ENCODE results near the gene RBFA. TPM values are rescaled to one million over a fixed set of nuclear protein-coding genes. Genes with fewer than 3 reads are reported as not detected.

The RBFA gene
- total RNA-seq, 1 experiment from 2014 or later, result 45.3 TPM

- ChIA-PET CTCF (interaction anchor here (0.7 to 1.5 kb wide), 4 partner anchors 9 to 55 kb away, joined by 3 to 4 read pairs (median 3); no protein-coding TSS in a partner anchor), POLR2A (interaction anchor here (1.0 to 2.8 kb wide), 4 partner anchors 23 to 75 kb away, joined by 4 to 16 read pairs (median 4); partner anchors contain the start of genes ADNP2 and TXNL4A), RAD21 (ENCODE audit: low non-redundant PET in 1 of 2, low total read pairs in 2 of 2, uncharacterized antibody in 2 of 2, unreplicated experiment in 2 of 2) (interaction anchor here in 1 of 2 experiments (0.7 kb wide), 1 partner anchor 44 kb away, joined by 3 read pairs; no protein-coding TSS in a partner anchor)
- no peak overlapping the region for H2AFZ ChIP-seq (ENCODE audit: low read depth, low read length, poor library complexity, severe bottlenecking)
- BruUV-seq (replicated peaks), result no TSS peak
- no peaks in the 10 kb centered on the region for H3K9me2 ChIP-seq (ENCODE audit: insufficient read depth)
- peak overlapping the region; percentile 61; the same call in 1 of the 2 replicates for H3K27ac ChIP-seq (ENCODE audit: low read depth, low read length)
- DNase-seq (ENCODE audit: low read depth, low spot score) (no peak), ATAC-seq (peak; percentile 75)
- peaks cover 8 to 17% of the 10 kb centered on the region in 2 experiments; a peak in 3 of 4 replicates for H3K4me1 ChIP-seq (ENCODE audit: control insufficient read depth in 1 of 2, insufficient read depth in 2 of 2, low read length in 2 of 2)
- H3K4me3 ChIP-seq (replicated peaks in 1 of 2; ENCODE audit: low read depth in 1 of 2, low read length in 2 of 2), result peak overlapping the region; percentile 49 to 55
- H4K20me1 ChIP-seq (ENCODE audit: insufficient read depth), result no peaks in the 10 kb centered on the region
- H3K9ac ChIP-seq (ENCODE audit: low read length), result peak overlapping the region; percentile 60
- intact Hi-C loops (cut with micrococcal nuclease), result loop anchor here (1.0 to 2.0 kb wide), 3 partner anchors 44 to 355 kb away; partner anchors contain the start of genes ADNP2 and CTDP1
- H3K79me2 ChIP-seq (ENCODE audit: insufficient read depth, low read length), result peaks cover 35% of the 10 kb centered on the region
- peaks cover 5 to 18% of the 10 kb centered on the region in 2 experiments; a peak in 2 of 4 replicates for H3K36me3 ChIP-seq (ENCODE audit: control insufficient read depth in 1 of 2, insufficient read depth in 2 of 2, low read length in 2 of 2)
- H3K9me3 ChIP-seq (ENCODE audit: control insufficient read depth in 1 of 2, insufficient read depth in 1 of 2, low read depth in 1 of 2, low read length in 2 of 2), result no peaks in the 10 kb centered on the region
- TF ChIP-seq REST (IDR thresholded peaks at IDR 0.05; ENCODE audit: low read depth) (no peak), SIN3A (IDR thresholded peaks at IDR 0.05; ENCODE audit: low read depth) (no peak; the same call in 1 of the 2 replicates), SP1 (IDR thresholded peaks at IDR 0.05; ENCODE audit: low read depth) (no peak), ZBTB33 (IDR thresholded peaks at IDR 0.05; ENCODE audit: extremely low read depth, insufficient replicate concordance, low read length) (no peak), SRF (IDR thresholded peaks at IDR 0.05; ENCODE audit: low read depth) (no peak), POLR2AphosphoS5 (IDR thresholded peaks at IDR 0.05; ENCODE audit: low read depth, low read length) (no peak; the same call in 1 of the 2 replicates), RAD21 (IDR thresholded peaks at IDR 0.05; ENCODE audit: low read depth) (no peak), CEBPB (IDR thresholded peaks at IDR 0.05; ENCODE audit: low read depth) (no peak), ZNF274 (IDR thresholded peaks at IDR 0.05; ENCODE audit: low read depth, low read length) (no peak), ELF1 (IDR thresholded peaks at IDR 0.05; ENCODE audit: borderline replicate concordance, low read depth) (no peak), CBX3 (IDR thresholded peaks at IDR 0.05; ENCODE audit: low read depth) (no peak), EGR1 (IDR thresholded peaks at IDR 0.05; ENCODE audit: low read depth) (no peak; the same call in 1 of the 2 replicates), YY1 (IDR thresholded peaks at IDR 0.05; ENCODE audit: extremely low read depth, insufficient replicate concordance, low read depth, low read length) (no peak), POLR2A (IDR thresholded peaks at IDR 0.05; ENCODE audit: borderline replicate concordance, extremely low read depth, insufficient read depth, insufficient read length) (no peak), ATF3 (IDR thresholded peaks at IDR 0.05) (no peak), ZFX (IDR thresholded peaks at IDR 0.05) (no peak), FOSL1 (IDR thresholded peaks at IDR 0.05; ENCODE audit: low read depth) (no peak), JUND (IDR thresholded peaks at IDR 0.05) (no peak)
- H3K4me2 ChIP-seq (ENCODE audit: low read length), result peak overlapping the region; percentile 92
- H3K27me3 ChIP-seq (ENCODE audit: insufficient read depth, low read length), result no peaks in the 10 kb centered on the region
Observed at GRCh38 chr18:80033181-80034067, 810 bp upstream of the RBFA start.

Data from HCT116 (cell line).